HepG2 (cell line): Measurements from ENCODE around the gene TOR1A. TPM values are rescaled to one million over a fixed set of nuclear protein-coding genes. Genes with fewer than 3 reads are reported as not detected.

Experiments
- ATAC-seq: fragments of 200-7000 bp; cut with Tn5 transposase; 3 replicates; pipeline ENCODE4 v1.9.1; 2020; ENCODE audit warnings: mild to moderate bottlenecking, moderate library complexity
- BruUV-seq: library from RNA; stranded (reverse); fragments of 400-500 nt; replicated peaks from 2 replicates; lab custom pipeline; 2021; lab: Mats Ljungman, UMichigan
- CTCF ChIA-PET: fragments of 300-600 bp; formaldehyde crosslinking; extraction: SDS; loops from one replicate; lab custom pipeline; 2021; ENCODE audit warnings: low total read pairs, inconsistent platforms, low intra/inter-chr PET ratio; lab: Yijun Ruan, JAX
- POLR2A ChIA-PET: fragments of 350-600 bp; sonication (Branson Sonifier 250); formaldehyde crosslinking; loops from one replicate; lab custom pipeline; 2020; ENCODE audit warnings: antibody characterized with exemption, inconsistent platforms; lab: Yijun Ruan, JAX
- DNase-seq: peaks from one replicate; pipeline ENCODE4 v3.0.0-alpha.2; 2015; ENCODE audit warnings: low spot score
- FAIRE-seq: peaks from 3 replicates; lab custom pipeline; 2011; peaks lifted over from hg19 to GRCh38; lab: Jason Lieb, UNC
- H2AFZ ChIP-seq: one replicate; pipeline ENCODE4 v1.6.1; 2011; ENCODE audit warnings: low read length, inconsistent platforms
- H3K27ac ChIP-seq: fragments of 300-600 bp; 3 replicates; pipeline ENCODE4 v1.8.0; 2011; ENCODE audit warnings: mixed run types, mild to moderate bottlenecking, mixed read lengths, low read length, inconsistent platforms; ENCODE audit not compliant: insufficient read depth; ENCODE audit errors: extremely low read length
- H3K27me3 ChIP-seq, 2 experiments: fragments of 200-600 bp in 1 of 2; 2 replicates in 1 of 2; 3 replicates in 1 of 2; pipeline versions ENCODE4 v1.6.0 to v1.8.0; 2011; ENCODE audit warnings: low read length in 2 of 2, mild to moderate bottlenecking in 2 of 2, moderate library complexity in 2 of 2, inconsistent platforms in 1 of 2; ENCODE audit not compliant: insufficient read depth in 2 of 2, control insufficient read depth in 1 of 2
- H3K36me3 ChIP-seq, 2 experiments: fragments of 200-600 bp in 1 of 2; replicated peaks in 1 of 2; 2 replicates in 1 of 2; 3 replicates in 1 of 2; pipeline versions ENCODE4 v1.5.1 to v1.8.0; 2011; ENCODE audit warnings: low read length in 2 of 2, inconsistent platforms in 1 of 2; ENCODE audit not compliant: insufficient read depth in 2 of 2, control insufficient read depth in 1 of 2
- H3K4me1 ChIP-seq: 2 replicates; pipeline ENCODE4 v1.5.1; 2012; ENCODE audit warnings: low read length, inconsistent platforms; ENCODE audit not compliant: insufficient read depth
- H3K4me2 ChIP-seq: 2 replicates; pipeline ENCODE4 v1.6.0; 2011; ENCODE audit warnings: low read depth, low read length, inconsistent platforms
- H3K4me3 ChIP-seq, 3 experiments: fragments of 200-600 bp in 1 of 3; sonication (generic), shearing (Covaris generic) in 1 of 3; replicated peaks in 1 of 3; 2 replicates each; pipeline ENCODE4 v1.5.1; 2011 to 2016; ENCODE audit warnings: low read length in 3 of 3, inconsistent platforms in 2 of 3, low read depth in 2 of 3, mild to moderate bottlenecking in 2 of 3, control low read depth in 1 of 3, mixed read lengths in 1 of 3; ENCODE audit not compliant: insufficient read depth in 1 of 3
- H3K79me2 ChIP-seq: one replicate; pipeline ENCODE4 v1.6.1; 2011; ENCODE audit warnings: low read length, inconsistent platforms; ENCODE audit not compliant: insufficient read depth
- H3K9ac ChIP-seq: 2 replicates; pipeline ENCODE4 v1.6.0; 2011; ENCODE audit warnings: mild to moderate bottlenecking, low read depth, low read length, inconsistent platforms; ENCODE audit not compliant: insufficient read depth
- H3K9me3 ChIP-seq: 2 replicates; pipeline ENCODE4 v1.5.1; 2012; ENCODE audit warnings: mild to moderate bottlenecking, low read length
- H4K20me1 ChIP-seq: 2 replicates; pipeline ENCODE4 v1.6.0; 2011; ENCODE audit warnings: inconsistent platforms, mild to moderate bottlenecking, low read length, moderate library complexity; ENCODE audit not compliant: insufficient read depth
- ATAD3A ChIP-seq: sonication (generic); formaldehyde crosslinking; IDR thresholded peaks from 2 replicates; pipeline ENCODE4 v1.4.0; 2020; ENCODE audit warnings: missing genetic modification reagents
- ESRRA ChIP-seq: sonication (generic); formaldehyde crosslinking; IDR thresholded peaks from 2 replicates; pipeline ENCODE4 v1.5.1; 2020; ENCODE audit warnings: mild to moderate bottlenecking, low read depth, missing genetic modification reagents
- FOXK1 ChIP-seq: sonication (generic); formaldehyde crosslinking; IDR thresholded peaks from 2 replicates; pipeline ENCODE4 v1.4.0; 2020; ENCODE audit warnings: low read depth, missing genetic modification reagents, borderline replicate concordance
- FOXO4 ChIP-seq: sonication (generic); formaldehyde crosslinking; conservative IDR thresholded peaks from 2 replicates; pipeline ENCODE4 v1.8.1; 2023; ENCODE audit warnings: missing genetic modification reagents
- HOXA3 ChIP-seq: sonication (generic); formaldehyde crosslinking; IDR thresholded peaks from 2 replicates; pipeline ENCODE4 v1.5.0; 2020; ENCODE audit warnings: missing genetic modification reagents
- IRF2 ChIP-seq: IDR thresholded peaks from 2 replicates; pipeline ENCODE4 v1.6.1; 2018; ENCODE audit warnings: missing genetic modification reagents, missing compliant biosample characterization
- POLR2AphosphoS5 ChIP-seq: IDR thresholded peaks from 2 replicates; pipeline ENCODE4 v1.6.1; 2012; ENCODE audit warnings: low read depth, low read length
- SAP130 ChIP-seq: IDR thresholded peaks from 2 replicates; pipeline ENCODE4 v1.6.1; 2016; ENCODE audit warnings: low read depth
- ZBTB21 ChIP-seq: sonication (generic); formaldehyde crosslinking; IDR thresholded peaks from 2 replicates; pipeline ENCODE4 v1.4.0; 2020; ENCODE audit warnings: missing genetic modification reagents
- ZC3H4 ChIP-seq: sonication (generic); formaldehyde crosslinking; IDR thresholded peaks from 2 replicates; pipeline ENCODE4 v1.4.0; 2020; ENCODE audit warnings: missing genetic modification reagents, borderline replicate concordance
- ZNF263 ChIP-seq: sonication (generic); formaldehyde crosslinking; IDR thresholded peaks from 2 replicates; pipeline ENCODE4 v1.4.0; 2020; ENCODE audit warnings: missing genetic modification reagents
- ZNF337 ChIP-seq: sonication (generic); formaldehyde crosslinking; IDR thresholded peaks from 2 replicates; pipeline ENCODE4 v1.5.1; 2020; ENCODE audit warnings: missing genetic modification reagents, low read depth, mild to moderate bottlenecking, borderline replicate concordance
- ZNF407 ChIP-seq: sonication (generic); formaldehyde crosslinking; IDR thresholded peaks from one replicate; pipeline ENCODE4 v1.5.1; 2020; ENCODE audit warnings: mild to moderate bottlenecking, missing genetic modification reagents; ENCODE audit errors: not compliant biosample characterization
- ZNF709 ChIP-seq: sonication (generic); formaldehyde crosslinking; IDR thresholded peaks from 2 replicates; pipeline ENCODE4 v1.5.0; 2020; ENCODE audit warnings: mild to moderate bottlenecking, missing genetic modification reagents
- ZNF768 ChIP-seq: sonication (generic); formaldehyde crosslinking; IDR thresholded peaks from 2 replicates; pipeline ENCODE4 v1.4.0; 2020; ENCODE audit warnings: missing genetic modification reagents
- WGBS: methylation state at CpG from one replicate; pipeline ENCODE4 v1.1.6; 2017; ENCODE audit warnings: low lambda C conversion rate; 5-methylcytosine and 5-hydroxymethylcytosine counted together
- in situ Hi-C: cut with HindIII; loops from 2 replicates; pipeline ENCODE4 v1.10.0; 2017; ENCODE audit warnings: low pct_unique_long_range_greater_than_20kb; ENCODE audit not compliant: extremely low pct_ligation_motif_present
- intact Hi-C: fragments of 100-400 bp; cut with micrococcal nuclease; formaldehyde crosslinking; loops from one replicate; pipeline ENCODE4 v1.10.0; 2022; ENCODE audit not compliant: unreplicated experiment
- polyA plus RNA-seq, 8 experiments: library from polyadenylated mRNA; depleted of rRNA in 3 of 8; stranded (reverse) in 7 of 8; unstranded in 1 of 8; fragments of >200 nt; fragmentation: Illumina TruSeq in 4 of 8; extraction: Trizol in 4 of 8; gene quantifications; 2 replicates each; pipeline versions ENCODE4 v1.2.1 to v1.2.3, GENCODE V29; 2011 to 2016; ENCODE audit warnings: low read depth in 4 of 8, missing spikeins in 1 of 8, mixed read lengths in 1 of 8; ENCODE audit not compliant: insufficient read depth in 1 of 8
- total RNA-seq, 5 experiments: library from RNA; depleted of rRNA; stranded (reverse); fragments of >200 nt; fragmentation: Illumina TruSeq; extraction: Trizol; gene quantifications; 2 replicates each; pipeline ENCODE4 v1.2.3, GENCODE V29; 2016; ENCODE audit warnings: low read depth in 1 of 5

TOR1A gene
- total and polyA plus RNA-seq, 2 of the 13 experiments (the other 11 are each of a cell fraction or from before 2014, with no cell fraction given) = 31.6 to 41.4 TPM

GRCh38 chr9:129776938-129777768 is 46.8 kb downstream of the TOR1A start:
- H3K4me2 ChIP-seq = peak overlapping the region; percentile 50
- in situ Hi-C loops = no loop called here
- peaks cover 0 to 8% of the 10 kb centered on the region in 2 experiments; a peak in 4 of 5 replicates for H3K27me3 ChIP-seq
- peak; percentile 67 for DNase-seq
- H3K9me3 ChIP-seq = no peaks in the 10 kb centered on the region
- intact Hi-C loops = loop anchor here (1.0 kb wide), 1 partner anchor 16 kb away; no protein-coding TSS in a partner anchor
- peaks cover 25% of the 10 kb centered on the region for H3K4me1 ChIP-seq
- no peak overlapping the region for H2AFZ ChIP-seq
- peak overlapping the region in 1 of 3 experiments; percentile 2; a peak in 1 of 6 replicates for H3K4me3 ChIP-seq
- no peaks in the 10 kb centered on the region for H3K36me3 ChIP-seq
- CTCF ChIA-PET = no interaction called here
- no TSS peak for BruUV-seq
- peak; percentile 78 for ATAC-seq
- POLR2A ChIA-PET = no interaction called here
- H4K20me1 ChIP-seq = no peaks in the 10 kb centered on the region
- 5% methylated on average over 5 of the region's 16 CpGs for WGBS
- no peak overlapping the region for H3K27ac ChIP-seq
- no peaks in the 10 kb centered on the region for H3K79me2 ChIP-seq
- no peak overlapping the region for H3K9ac ChIP-seq
- FAIRE-seq = no peak
- TF ChIP-seq SAP130 (CRISPR knock-in tag) (0 out of 2 replicates have a peak, but pooled peaks have one; percentile 21), IRF2 (no peak), ZC3H4 (CRISPR knock-in tag) (no peak), HOXA3 (CRISPR knock-in tag) (0 out of 2 replicates have a peak, but pooled peaks have one; percentile 25), POLR2AphosphoS5 (no peak), ZNF263 (CRISPR knock-in tag) (peak; percentile 57; the same call in 1 of the 2 replicates), ZNF768 (CRISPR knock-in tag) (peak; percentile 70; the same call in 1 of the 2 replicates), ZNF407 (no peak), ZNF709 (CRISPR knock-in tag) (no peak), ATAD3A (CRISPR knock-in tag) (no peak), ZBTB21 (CRISPR knock-in tag) (peak; percentile 67), FOXO4 (CRISPR knock-in tag) (no peak), FOXK1 (no peak), ZNF337 (CRISPR knock-in tag) (no peak), ESRRA (CRISPR knock-in tag) (no peak)
